ENCODE measurements around the gene PPP1CC. TPM values are rescaled to one million over a fixed set of nuclear protein-coding genes. Genes with fewer than 3 reads are reported as not detected.

The PPP1CC gene
- total and polyA plus RNA-seq, 11 donors: 90.6 to 207 (median 140) TPM

DNA sequence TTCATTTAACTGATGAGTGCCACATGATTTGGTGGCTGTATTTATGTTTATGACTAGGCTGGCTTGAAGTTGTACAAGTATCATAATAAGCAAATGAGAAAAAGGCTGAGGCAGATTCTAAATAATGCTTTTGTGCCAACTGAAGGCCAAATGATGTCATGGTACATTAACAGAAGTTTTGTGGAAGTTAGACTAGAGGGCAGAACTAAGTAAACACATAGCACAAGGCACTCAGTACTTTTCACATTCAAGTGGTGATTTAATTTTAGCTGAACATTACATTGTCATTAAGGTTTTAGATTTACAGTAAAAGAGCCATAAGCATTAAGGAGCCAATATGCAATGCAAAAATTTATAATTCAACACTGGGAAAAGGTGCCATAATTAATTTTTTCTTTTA lies 21.1 kb downstream of the PPP1CC start:
- H3K36me3 ChIP-seq: peaks cover 5 to 100% (median 95%) of the 10 kb centered on the region in 9 donors
- H3K4me3 ChIP-seq: no peak overlapping the region
- intact Hi-C loops (cut with DNase I): no loop called here
- no peaks in the 10 kb centered on the region for H3K27me3 ChIP-seq
- no peak for DNase-seq
- TF ChIP-seq POLR2A (IDR thresholded peaks at IDR 0.05) (no peak), CTCF (IDR thresholded peaks at IDR 0.05) (no peak)
- H3K4me1 ChIP-seq: no peaks in the 10 kb centered on the region
- H3K27ac ChIP-seq: no peak overlapping the region
- no peak for ATAC-seq
- H3K9me3 ChIP-seq: no peaks in the 10 kb centered on the region

DNA sequence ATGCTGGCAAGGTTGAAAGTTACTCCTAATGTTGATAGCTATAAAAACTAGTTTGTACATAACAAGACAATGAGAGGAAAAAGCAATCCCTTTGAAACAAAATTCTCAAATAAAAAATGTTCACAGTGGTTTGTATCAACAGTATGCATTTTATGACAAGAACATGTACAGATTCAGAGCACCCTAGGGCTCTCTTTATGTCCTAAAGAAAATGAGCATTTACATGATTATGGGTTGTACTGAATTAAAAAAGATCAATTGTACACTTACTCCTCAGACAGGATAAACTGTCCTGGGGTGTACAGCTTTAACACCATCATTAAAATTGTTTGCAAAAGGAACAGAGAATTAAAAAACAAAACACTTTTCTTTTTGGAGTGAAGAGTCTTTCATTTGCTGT lies 22.2 kb downstream of the PPP1CC start:
- Histone ChIP-seq H3K27ac (no peak overlapping the region), H3K27me3 (no peaks in the 10 kb centered on the region), H3K9me3 (no peaks in the 10 kb centered on the region), H3K4me3 (no peak overlapping the region), H3K4me1 (no peaks in the 10 kb centered on the region), H3K36me3 (peaks cover 5 to 98% (median 91%) of the 10 kb centered on the region in 9 donors)
- no peak for ATAC-seq
- DNase-seq: no peak
- intact Hi-C loops (cut with DNase I): no loop called here
- TF ChIP-seq CTCF (IDR thresholded peaks at IDR 0.05) (no peak), POLR2A (IDR thresholded peaks at IDR 0.05) (no peak)

GRCh38 chr12:110718222-110718908 lies 24.3 kb downstream of the PPP1CC start:
- intact Hi-C loops (cut with DNase I): no loop called here
- ATAC-seq (no peak), DNase-seq (no peak)
- Histone ChIP-seq H3K27me3 (no peaks in the 10 kb centered on the region), H3K4me3 (no peak overlapping the region), H3K27ac (no peak overlapping the region), H3K36me3 (peaks cover 5 to 76% (median 69%) of the 10 kb centered on the region in 9 donors), H3K4me1 (no peaks in the 10 kb centered on the region), H3K9me3 (no peaks in the 10 kb centered on the region)
- WGBS, 4 donors: 92 to 94% (median 93%) methylated on average over 7 of the region's 7 CpGs
- TF ChIP-seq CTCF (IDR thresholded peaks at IDR 0.05) (no peak), POLR2A (IDR thresholded peaks at IDR 0.05) (no peak)

DNA sequence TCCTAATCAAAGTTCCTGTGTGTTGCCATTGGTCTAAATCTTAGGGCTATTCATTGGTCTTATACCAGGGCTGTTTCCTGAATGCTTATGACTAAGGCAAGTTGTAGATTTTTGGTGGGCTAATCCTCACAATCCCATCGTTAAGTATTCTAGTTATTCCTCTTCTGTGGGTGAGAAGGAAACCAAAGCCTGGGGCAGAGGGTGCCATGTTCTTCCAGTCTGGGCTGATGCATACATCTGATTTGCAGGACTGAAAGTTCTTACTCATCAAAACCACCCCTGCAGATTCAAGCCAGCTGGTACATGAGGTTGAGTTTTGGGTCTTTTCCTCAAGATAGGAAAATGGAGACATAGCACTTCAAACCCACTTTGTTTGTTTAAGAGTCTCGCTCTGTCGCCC lies 25.7 kb downstream of the PPP1CC start:
- TF ChIP-seq CTCF (IDR thresholded peaks at IDR 0.05) (no peak), POLR2A (IDR thresholded peaks at IDR 0.05) (no peak)
- Histone ChIP-seq H3K27ac (no peak overlapping the region), H3K27me3 (no peaks in the 10 kb centered on the region), H3K9me3 (no peaks in the 10 kb centered on the region), H3K36me3 (peaks cover under 1 to 63% (median 56%) of the 10 kb centered on the region in 9 donors), H3K4me1 (no peaks in the 10 kb centered on the region), H3K4me3 (no peak overlapping the region)
- intact Hi-C loops (cut with DNase I): no loop called here
- 90 to 96% (median 93%) methylated on average over 3 of the region's 3 CpGs for WGBS, 4 donors
- ATAC-seq (no peak), DNase-seq (no peak)
